WI38 (cell line): Measurements from ENCODE around the gene EMC7.
A peak's percentile ranks its signal among the peaks of the same experiment; 100 is the strongest.

Experiments used
- H3K4me3 ChIP-seq: 2 replicates; pipeline ENCODE4 v1.5.1; 2011; ENCODE audit warnings: low read depth, mild to moderate bottlenecking, control low read depth, low read length
- TF ChIP-seq, protein P1 (sequence below): IDR thresholded peaks from 2 replicates; pipeline ENCODE4 v1.5.1; 2012; ENCODE audit warnings: low read depth, mild to moderate bottlenecking, control low read depth, low read length

Gene EMC7

GRCh38 chr15:34047893-34048775, 53.5 kb downstream of the EMC7 start:
- no peak overlapping the region for H3K4me3 ChIP-seq

GRCh38 chr15:34046471-34047145, 55.1 kb downstream of the EMC7 start:
- TF ChIP-seq, protein P1, sequence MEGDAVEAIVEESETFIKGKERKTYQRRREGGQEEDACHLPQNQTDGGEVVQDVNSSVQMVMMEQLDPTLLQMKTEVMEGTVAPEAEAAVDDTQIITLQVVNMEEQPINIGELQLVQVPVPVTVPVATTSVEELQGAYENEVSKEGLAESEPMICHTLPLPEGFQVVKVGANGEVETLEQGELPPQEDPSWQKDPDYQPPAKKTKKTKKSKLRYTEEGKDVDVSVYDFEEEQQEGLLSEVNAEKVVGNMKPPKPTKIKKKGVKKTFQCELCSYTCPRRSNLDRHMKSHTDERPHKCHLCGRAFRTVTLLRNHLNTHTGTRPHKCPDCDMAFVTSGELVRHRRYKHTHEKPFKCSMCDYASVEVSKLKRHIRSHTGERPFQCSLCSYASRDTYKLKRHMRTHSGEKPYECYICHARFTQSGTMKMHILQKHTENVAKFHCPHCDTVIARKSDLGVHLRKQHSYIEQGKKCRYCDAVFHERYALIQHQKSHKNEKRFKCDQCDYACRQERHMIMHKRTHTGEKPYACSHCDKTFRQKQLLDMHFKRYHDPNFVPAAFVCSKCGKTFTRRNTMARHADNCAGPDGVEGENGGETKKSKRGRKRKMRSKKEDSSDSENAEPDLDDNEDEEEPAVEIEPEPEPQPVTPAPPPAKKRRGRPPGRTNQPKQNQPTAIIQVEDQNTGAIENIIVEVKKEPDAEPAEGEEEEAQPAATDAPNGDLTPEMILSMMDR: no peak
- no peak overlapping the region for H3K4me3 ChIP-seq

More at GRCh38 chr15:34047893-34048775, 53.5 kb downstream of the EMC7 start:
- TF ChIP-seq, protein P1: no peak

GRCh38 chr15:34043813-34044212, 57.8 kb downstream of the EMC7 start:
- no peak overlapping the region for H3K4me3 ChIP-seq
- TF ChIP-seq, protein P1: no peak

DNA sequence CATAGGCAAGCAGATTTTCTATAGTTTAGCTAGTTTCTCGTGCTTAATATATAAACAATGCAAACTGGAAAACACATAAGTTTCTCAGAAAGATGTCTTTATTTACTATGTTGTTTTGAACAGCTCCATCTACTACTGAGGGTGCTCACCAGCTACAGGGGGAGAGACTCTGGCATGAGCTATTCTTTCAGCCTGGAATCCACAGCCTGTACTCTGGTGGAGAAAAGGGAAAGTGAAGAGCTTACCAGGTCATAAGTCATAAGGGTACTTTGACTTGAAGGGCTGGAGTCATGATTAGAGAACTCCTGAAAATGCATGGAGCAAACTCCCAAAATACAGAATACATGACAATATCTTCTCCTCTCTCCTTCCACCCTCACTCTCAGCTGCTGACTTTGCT, 58.3 kb downstream of the EMC7 start:
- TF ChIP-seq, protein P1: no peak
- H3K4me3 ChIP-seq: no peak overlapping the region

DNA sequence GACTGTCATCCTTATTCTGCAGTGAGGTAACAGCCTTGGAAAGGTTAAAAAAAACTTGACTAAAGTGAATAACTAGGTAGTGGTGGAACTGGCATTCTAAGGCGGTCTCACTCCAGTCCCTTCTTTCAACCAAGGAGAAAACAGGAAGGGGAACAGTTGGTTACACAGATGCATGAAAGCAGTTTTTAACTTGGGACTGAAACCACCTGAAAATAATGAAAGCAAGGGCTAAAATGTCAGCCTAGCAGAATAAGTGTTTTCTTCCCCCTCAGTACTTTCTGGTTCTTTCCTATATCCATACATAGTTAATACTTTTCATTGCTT, 61.9 kb downstream of the EMC7 start:
- TF ChIP-seq, protein P1: no peak
- H3K4me3 ChIP-seq: peak overlapping the region; percentile 84

GRCh38 chr15:34038871-34039789, 62.5 kb downstream of the EMC7 start, which contains the start of gene AVEN:
AVEN (minus strand) TSS chr15:34039204; CDS start chr15:34039046, 158 bp downstream.
- TF ChIP-seq, protein P1: no peak
- peak within 1 kb of the TSS; percentile 84 for H3K4me3 ChIP-seq
